HG03342 (cell line): Measurements from ENCODE around the gene PPM1L.
"Not testable (repeated sequence)": the region's sequence is repeated elsewhere in the genome, so short reads cannot be mapped to it uniquely, and the experiment has no call there.

Source experiments
- ATAC-seq: cut with Tn5 transposase; IDR thresholded peaks from one replicate; pipeline ENCODE4 v1.9.1; 2021; ENCODE audit warnings: mild to moderate bottlenecking, moderate library complexity; ENCODE audit not compliant: unreplicated experiment

The PPM1L gene

GRCh38 chr3:160755776-160756304 is at the start of gene PPM1L:
Gene PPM1L, plus strand, starts transcription at chr3:160756231.
- peak; percentile 38 for ATAC-seq

DNA sequence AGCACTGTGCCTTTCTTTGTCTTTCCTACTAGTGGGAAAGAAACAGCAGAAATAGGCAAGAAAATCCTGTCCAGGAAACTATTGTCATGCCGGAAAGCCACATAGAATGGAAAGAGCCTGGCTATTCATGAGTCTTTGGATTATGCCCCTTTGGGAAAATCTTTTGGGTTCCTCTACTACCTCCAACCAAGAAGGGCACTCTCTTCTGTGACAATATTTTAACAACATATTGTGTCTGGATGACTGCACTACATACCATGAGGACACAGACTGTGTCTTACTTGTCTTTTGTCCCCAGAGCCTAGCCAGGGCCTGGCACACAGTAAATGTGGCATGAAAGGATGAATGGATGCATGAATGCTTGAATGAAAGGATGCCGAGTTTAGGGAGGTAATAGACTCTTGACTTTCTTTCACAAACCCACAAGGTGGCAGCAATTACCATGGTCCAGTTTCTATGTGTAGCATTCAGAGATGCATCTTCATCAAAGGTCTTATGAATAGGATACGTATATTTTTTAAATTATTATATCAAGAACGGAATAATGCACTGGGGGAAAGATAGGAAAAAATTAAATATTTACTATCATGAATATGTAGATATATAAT is 48.7 kb upstream of the PPM1L start:
- peak; percentile 62 for ATAC-seq

- no peak for ATAC-seq
Observed at GRCh38 chr3:160709477-160710182, 46.4 kb upstream of the PPM1L start.

DNA sequence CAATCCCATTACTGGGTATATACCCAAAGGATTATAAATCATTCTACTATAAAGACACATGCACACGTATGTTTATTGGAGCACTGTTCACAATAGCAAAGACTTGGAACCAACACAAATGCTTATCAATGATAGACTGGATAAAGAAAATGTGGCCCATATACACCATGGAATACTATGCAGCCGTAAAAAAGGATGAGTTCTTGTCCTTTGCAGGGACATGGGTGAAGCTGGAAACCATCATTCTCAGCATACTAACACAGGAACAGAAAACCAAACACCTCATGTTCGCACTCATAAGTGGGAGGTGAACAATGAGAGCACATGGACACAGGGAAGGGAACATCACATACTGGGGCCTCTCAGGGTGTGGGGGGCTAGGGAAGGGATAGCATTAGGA is 42.9 kb upstream of the PPM1L start:
- not testable (repeated sequence) for ATAC-seq

DNA sequence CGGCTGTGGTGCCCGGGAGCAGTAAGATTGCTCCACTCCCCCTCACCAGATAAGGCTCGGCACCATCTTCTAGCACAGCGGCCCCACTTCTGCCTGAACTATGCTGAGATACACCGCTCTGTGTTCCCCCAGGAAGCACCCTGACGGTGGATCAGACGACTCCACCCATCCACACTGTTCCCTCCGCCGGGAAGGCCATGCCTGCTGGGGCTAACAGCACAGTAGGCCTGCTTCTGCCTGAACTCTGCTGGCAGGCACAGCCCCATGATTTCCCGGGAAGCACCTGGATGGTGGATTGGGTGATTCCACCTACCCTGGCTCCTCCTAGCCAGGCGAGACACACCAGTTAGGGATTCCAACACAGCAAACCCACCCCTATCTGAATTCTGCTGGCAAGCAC is 36.3 kb upstream of the PPM1L start:
- no peak for ATAC-seq

- peak; percentile 64 for ATAC-seq
Observed at GRCh38 chr3:160720123-160720746, 35.8 kb upstream of the PPM1L start.

DNA sequence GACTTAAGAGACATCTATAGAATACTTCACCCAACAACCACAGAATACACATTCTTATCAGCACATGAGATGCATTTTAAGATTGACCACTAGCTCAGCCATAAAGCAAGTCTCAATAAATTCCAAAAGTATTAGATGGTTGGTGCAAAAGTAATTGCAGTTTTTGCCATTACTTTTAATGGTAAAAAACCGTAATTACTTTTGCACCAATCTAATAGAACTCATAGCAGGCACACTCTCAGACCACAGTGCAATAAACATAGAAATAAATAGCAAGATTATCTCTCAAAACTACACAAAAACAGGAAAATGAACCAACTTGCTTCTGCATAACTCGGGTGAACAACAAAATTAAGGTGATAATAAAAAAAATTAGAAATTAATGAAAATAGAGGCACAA is 33.7 kb upstream of the PPM1L start:
- ATAC-seq, result no peak

DNA sequence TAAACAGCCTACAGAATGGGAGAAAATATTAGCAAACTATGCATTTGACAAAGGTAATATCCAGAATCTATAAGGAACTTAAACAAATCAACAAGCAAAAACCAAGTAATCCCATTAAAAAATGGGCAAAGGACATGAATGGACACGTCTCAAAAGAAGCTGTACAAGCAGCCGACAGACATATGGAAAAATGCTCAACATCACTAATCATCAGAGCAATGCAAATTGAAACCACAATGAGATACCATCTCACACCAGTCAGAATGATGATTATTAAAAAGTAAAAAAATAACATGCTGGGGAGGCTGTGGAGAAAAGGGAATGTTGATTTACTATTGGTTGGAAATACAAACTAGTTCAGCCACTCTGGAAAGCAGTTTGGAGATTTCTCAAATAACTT is 30.7 kb upstream of the PPM1L start:
- no peak for ATAC-seq

GRCh38 chr3:160735826-160736225 is 20.2 kb upstream of the PPM1L start:
- no peak for ATAC-seq

DNA sequence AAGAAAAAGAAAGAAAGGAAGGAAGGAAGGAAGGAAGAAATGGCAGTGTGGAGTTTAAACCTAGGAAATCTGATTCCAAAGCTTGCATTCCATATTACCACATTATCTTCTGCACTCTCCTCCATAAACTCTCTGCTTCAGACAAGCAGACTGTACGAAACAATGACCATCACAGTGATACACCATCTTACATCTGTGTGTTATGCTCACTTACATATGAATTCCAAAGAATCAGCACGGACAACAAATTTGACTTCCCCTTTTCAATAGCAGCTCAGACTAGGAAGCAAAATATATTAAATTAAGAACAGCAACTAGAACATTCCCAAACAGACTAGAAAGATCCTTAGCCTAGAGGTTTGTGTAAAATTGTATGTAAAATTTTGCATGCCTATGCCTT is 18.0 kb upstream of the PPM1L start:
- ATAC-seq, result no peak

DNA sequence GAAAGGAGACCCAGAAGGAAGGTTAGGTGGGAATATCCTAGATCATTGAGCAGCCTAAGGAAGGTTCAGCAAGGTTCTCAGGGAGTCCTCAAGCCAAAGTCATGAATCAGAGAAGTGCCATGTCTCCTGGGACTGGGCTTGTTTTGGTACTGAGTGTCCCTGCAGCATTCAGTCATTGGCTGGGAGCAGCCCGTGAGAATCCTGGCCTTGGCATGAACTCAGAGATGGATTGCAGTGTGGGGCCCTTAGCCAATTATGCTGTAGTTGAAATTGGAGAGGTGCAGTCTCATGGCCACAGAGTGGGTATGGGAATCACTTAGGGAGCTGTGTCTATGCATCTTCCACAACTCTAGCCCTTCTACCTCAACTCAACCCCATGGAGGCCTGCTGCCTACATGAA is 17.0 kb upstream of the PPM1L start:
- ATAC-seq, result no peak

DNA sequence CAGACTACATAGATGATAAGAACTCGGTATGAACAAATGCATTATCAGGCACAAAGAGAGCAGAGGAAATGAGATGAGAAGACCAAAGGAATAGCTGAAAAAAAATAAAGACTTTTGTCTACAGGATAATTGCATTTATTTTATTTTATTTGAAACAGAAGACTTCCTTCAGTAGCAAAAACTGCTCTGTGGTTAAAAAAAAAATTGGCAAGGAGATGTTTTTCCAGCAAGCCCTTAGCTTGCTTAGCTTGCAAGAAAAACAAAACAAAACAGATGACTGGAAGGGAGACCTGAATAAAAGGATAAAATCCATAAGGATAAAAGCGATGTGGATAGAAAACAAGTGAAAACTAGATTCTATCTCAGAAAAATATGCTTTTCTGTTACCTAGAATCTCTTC is 9.1 kb upstream of the PPM1L start:
- no peak for ATAC-seq

DNA sequence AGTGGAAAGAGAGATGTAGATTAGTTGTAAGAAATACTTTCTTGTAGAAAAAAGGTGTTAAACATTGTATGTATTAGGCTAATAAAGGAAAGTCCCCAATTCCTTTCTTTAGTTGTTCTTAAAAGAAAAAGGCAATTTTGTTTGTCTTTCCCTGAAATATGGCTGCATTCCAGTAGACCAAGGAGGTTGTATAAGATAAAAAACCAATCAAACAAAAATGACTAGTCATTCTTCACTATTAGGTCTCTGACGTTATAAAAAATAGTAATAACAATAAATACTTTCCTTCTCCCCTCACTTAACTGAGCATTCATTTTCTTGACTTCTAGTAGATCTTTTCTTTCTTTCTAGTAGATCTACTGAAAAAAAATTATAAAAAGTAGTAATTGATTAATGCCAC is 8.6 kb upstream of the PPM1L start:
- no peak for ATAC-seq

- no peak for ATAC-seq
Observed at GRCh38 chr3:160748231-160748630, 7.8 kb upstream of the PPM1L start.

GRCh38 chr3:160748787-160749186 is 7.2 kb upstream of the PPM1L start:
- no peak for ATAC-seq

DNA sequence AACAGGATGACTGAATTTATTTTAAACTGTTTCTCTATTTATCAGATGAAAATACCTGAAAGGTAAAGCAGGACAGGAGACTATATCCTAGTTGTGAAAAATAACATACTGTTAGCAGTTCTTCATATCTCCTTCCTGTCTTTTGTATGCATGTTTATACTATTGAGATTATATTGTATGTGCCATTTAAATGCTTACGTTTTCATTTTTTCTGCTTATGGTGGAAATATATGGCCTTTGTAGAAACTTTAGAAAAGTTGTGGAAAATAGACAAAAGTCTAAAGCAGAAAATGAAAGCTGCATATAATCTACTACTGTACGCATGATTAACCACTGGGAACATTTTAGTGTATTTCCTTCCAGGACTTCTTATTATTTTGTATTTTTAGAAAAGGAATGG is 2.1 kb upstream of the PPM1L start:
- ATAC-seq, result no peak

- no peak for ATAC-seq
Observed at GRCh38 chr3:160754371-160754854, 1.6 kb upstream of the PPM1L start.

DNA sequence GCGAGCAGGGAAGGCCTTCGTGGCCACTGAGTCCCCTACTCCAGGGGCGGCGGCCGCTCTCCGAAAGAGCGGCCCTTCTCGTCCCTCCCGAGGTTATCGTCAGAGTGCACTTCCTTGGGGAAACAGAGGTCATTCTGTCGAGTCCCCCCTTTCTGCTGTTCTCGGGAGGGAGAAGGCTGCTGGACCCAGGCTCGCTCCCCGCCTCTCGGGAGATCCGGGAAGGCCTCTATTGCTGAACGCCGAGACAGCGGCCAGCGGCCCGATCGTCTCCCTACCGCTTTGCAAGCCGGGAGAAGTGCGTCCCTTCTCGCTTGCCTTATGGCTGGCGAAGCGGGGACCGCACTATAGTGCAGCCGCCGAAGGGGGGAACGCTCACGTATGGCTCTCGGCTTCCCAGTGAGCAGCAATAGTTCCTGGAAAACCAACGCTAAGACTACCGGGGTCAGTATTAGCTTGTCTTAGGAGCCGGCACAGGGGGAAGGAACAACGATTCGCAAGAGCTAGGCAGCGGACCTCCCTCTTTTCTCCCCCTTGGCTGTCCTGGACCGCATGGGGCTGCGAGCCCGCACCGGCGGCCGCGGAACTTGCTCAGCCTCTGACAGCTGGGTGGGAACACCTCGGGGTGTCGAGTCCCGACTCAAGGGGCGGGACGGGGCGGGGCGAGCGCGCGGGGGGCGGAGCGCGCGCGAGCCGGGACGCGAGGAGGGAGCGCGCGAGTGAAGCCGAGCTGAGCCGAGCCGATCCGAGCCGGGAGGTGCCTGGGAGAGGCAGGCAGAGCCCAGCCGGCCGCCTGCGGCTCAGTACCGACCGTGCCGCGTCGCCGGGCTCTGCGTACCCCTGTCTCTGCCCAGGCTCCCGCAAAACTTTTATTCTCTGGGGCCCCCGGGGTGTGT is 930 bp upstream of the PPM1L start:
- peak; percentile 88 for ATAC-seq

GRCh38 chr3:160757233-160758106 is 1.4 kb downstream of the PPM1L start:
- no peak for ATAC-seq
